Lower lobe of right lung (tissue), 2 donors: ENCODE data around the gene PITPNM2. TPM values are rescaled to one million over a fixed set of nuclear protein-coding genes. Genes with fewer than 3 reads are reported as not detected.

ENCODE experiments used
- ATAC-seq, 2 donors: fragments of 200-7000 bp; cut with Tn5 transposase; one replicate each; pipeline ENCODE4 v1.9.1; 2020 to 2022; ENCODE audit warnings: mild to moderate bottlenecking in 2 of 2, moderate library complexity in 2 of 2
- DNase-seq: peaks from one replicate; pipeline ENCODE4 v3.0.0-alpha.2; 2020
- H3K27ac ChIP-seq: fragments of 200-600 bp; one replicate; pipeline ENCODE4 v1.8.0; 2022
- H3K27me3 ChIP-seq: fragments of 200-600 bp; one replicate; pipeline ENCODE4 v1.8.0; 2022; ENCODE audit warnings: low read depth
- H3K36me3 ChIP-seq: fragments of 200-600 bp; one replicate; pipeline ENCODE4 v1.8.0; 2022; ENCODE audit warnings: mild to moderate bottlenecking
- H3K4me1 ChIP-seq: fragments of 200-600 bp; one replicate; pipeline ENCODE4 v1.8.0; 2022
- H3K4me3 ChIP-seq: fragments of 200-600 bp; one replicate; pipeline ENCODE4 v1.8.0; 2022; ENCODE audit warnings: mild to moderate bottlenecking
- H3K9me3 ChIP-seq: fragments of 200-600 bp; one replicate; pipeline ENCODE4 v1.8.0; 2022
- CTCF ChIP-seq: fragments of 200-600 bp; IDR thresholded peaks from one replicate; pipeline ENCODE4 v1.8.0; 2022; ENCODE audit warnings: antibody characterized with exemption, mild to moderate bottlenecking
- intact Hi-C: fragments of 100-400 bp; cut with DNase I; formaldehyde crosslinking; loops from one replicate; pipeline ENCODE4 v1.11.0; 2022
- long read RNA-seq: library from polyadenylated mRNA; unstranded; transcript quantifications from one replicate; pipeline ENCODE4 v2.0.0, GENCODE V29; 2021
- total RNA-seq: library from RNA; stranded (reverse); fragmentation: NEBNext Ultra II Directional; extraction: Animal tissue kit (Norgen Biotek cat#: 25700); gene quantifications from one replicate; pipeline ENCODE4 v1.2.1, GENCODE V29; 2021
- donor health status: DM: no; HTN: yes; CAD: no; lungs with severe emphysema.

PITPNM2 gene
- total RNA-seq: 29.9 TPM
- long read RNA-seq, partial matches to known transcripts: 5 of 25 reads
- long read RNA-seq, other reads (novel, unspliced or antisense): 20 of 25 reads

- Histone ChIP-seq H3K27me3 (no peaks in the 10 kb centered on the region), H3K4me1 (peaks cover 28% of the 10 kb centered on the region), H3K36me3 (no peaks in the 10 kb centered on the region), H3K27ac (peak within 1 kb of the TSS; percentile 87), H3K4me3 (peak within 1 kb of the TSS; percentile 81), H3K9me3 (no peaks in the 10 kb centered on the region)
- DNase-seq (peak; percentile 77), ATAC-seq (peak; percentile 87 to 92)
- TF ChIP-seq CTCF: no peak
- intact Hi-C loops: no loop called here
Observed at GRCh38 chr12:123150744-123151456, at the start of gene PITPNM2. TSS of gene PITPNM2 (minus strand) at chr12:123151090. CDS start at chr12:123034590, 116,500 bp downstream.

- Histone ChIP-seq H3K27ac (no peak overlapping the region), H3K36me3 (peaks cover 22% of the 10 kb centered on the region), H3K27me3 (no peaks in the 10 kb centered on the region), H3K4me3 (no peak overlapping the region), H3K4me1 (no peaks in the 10 kb centered on the region), H3K9me3 (no peaks in the 10 kb centered on the region)
- no peak for DNase-seq
- TF ChIP-seq CTCF: no peak
- ATAC-seq: no peak
- intact Hi-C loops: no loop called here
Observed at GRCh38 chr12:123200414-123200813, 49.5 kb upstream of the PITPNM2 start.

- intact Hi-C loops: no loop called here
- Histone ChIP-seq H3K36me3 (peaks cover 21% of the 10 kb centered on the region), H3K27me3 (no peaks in the 10 kb centered on the region), H3K27ac (no peak overlapping the region), H3K4me3 (no peak overlapping the region), H3K4me1 (no peaks in the 10 kb centered on the region), H3K9me3 (no peaks in the 10 kb centered on the region)
- no peak for DNase-seq
- TF ChIP-seq CTCF: no peak
- ATAC-seq: no peak
Observed at GRCh38 chr12:123199936-123200335, 49.0 kb upstream of the PITPNM2 start.

- Histone ChIP-seq H3K36me3 (peaks cover 44% of the 10 kb centered on the region), H3K4me3 (no peak overlapping the region), H3K9me3 (no peaks in the 10 kb centered on the region), H3K27me3 (no peaks in the 10 kb centered on the region), H3K4me1 (no peaks in the 10 kb centered on the region), H3K27ac (no peak overlapping the region)
- DNase-seq: no peak
- intact Hi-C loops: no loop called here
- no peak for ATAC-seq
- no peak for TF ChIP-seq CTCF
Observed at GRCh38 chr12:123187637-123188036, 36.7 kb upstream of the PITPNM2 start.

GRCh38 chr12:123180171-123180570 lies 29.3 kb upstream of the PITPNM2 start:
- H3K36me3 ChIP-seq: peaks cover 38% of the 10 kb centered on the region
- H3K27ac ChIP-seq: no peak overlapping the region
- DNase-seq (no peak), ATAC-seq (no peak)
- intact Hi-C loops: no loop called here
- H3K4me1 ChIP-seq: no peaks in the 10 kb centered on the region
- H3K9me3 ChIP-seq: no peaks in the 10 kb centered on the region
- no peaks in the 10 kb centered on the region for H3K27me3 ChIP-seq
- TF ChIP-seq CTCF: no peak
- H3K4me3 ChIP-seq: no peak overlapping the region
